IMR-90 (cell line): ENCODE data around the gene UFSP1. TPM values are rescaled to one million over a fixed set of nuclear protein-coding genes. Genes with fewer than 3 reads are reported as not detected.
"Not testable (repeated sequence)": the region's sequence is repeated elsewhere in the genome, so short reads cannot be mapped to it uniquely, and the experiment has no call there.

Experiments used
- ATAC-seq: fragments of 200-7000 bp; cut with Tn5 transposase; 2 replicates; pipeline ENCODE4 v1.9.1; 2020; ENCODE audit warnings: low read depth, mild to moderate bottlenecking, moderate library complexity
- BruUV-seq: library from RNA; stranded (reverse); fragments of 400-500 nt; replicated peaks from 2 replicates; lab custom pipeline; 2021; lab: Mats Ljungman, UMichigan
- CTCF ChIA-PET: fragments of 300-600 bp; formaldehyde crosslinking; extraction: SDS; loops from one replicate; lab custom pipeline; 2021; ENCODE audit warnings: antibody characterized with exemption; lab: Yijun Ruan, JAX
- POLR2A ChIA-PET: fragments of 300-600 bp; sonication (Branson Sonifier 250); formaldehyde crosslinking; loops from one replicate; lab custom pipeline; 2022; ENCODE audit warnings: antibody characterized with exemption; ENCODE audit not compliant: unreplicated experiment; lab: Charles Lee
- DNase-seq: peaks from one replicate; pipeline ENCODE4 v3.0.0; 2013
- H2AFZ ChIP-seq: replicated peaks from 2 replicates; pipeline ENCODE3; 2013; ENCODE audit warnings: low read length, mild to moderate bottlenecking; ENCODE audit not compliant: poor library complexity
- H2AK5ac ChIP-seq: 2 replicates; pipeline ENCODE4 v1.6.1; 2013; ENCODE audit warnings: low read depth, low read length, inconsistent platforms
- H2AK9ac ChIP-seq: replicated peaks from 2 replicates; pipeline ENCODE3; 2013; ENCODE audit warnings: mild to moderate bottlenecking, low read depth, low read length, moderate library complexity; ENCODE audit not compliant: poor library complexity
- H2BK120ac ChIP-seq: 2 replicates; pipeline ENCODE4 v1.6.1; 2013; ENCODE audit warnings: low read depth, low read length, inconsistent platforms
- H2BK15ac ChIP-seq: 3 replicates; pipeline ENCODE4 v1.6.1; 2013; ENCODE audit warnings: low read depth, low read length, inconsistent platforms
- H2BK20ac ChIP-seq: 2 replicates; pipeline ENCODE4 v1.6.1; 2013; ENCODE audit warnings: low read depth, mild to moderate bottlenecking, inconsistent platforms, low read length, moderate library complexity
- H2BK5ac ChIP-seq: 2 replicates; pipeline ENCODE4 v1.6.1; 2013; ENCODE audit warnings: mild to moderate bottlenecking, low read depth, low read length, inconsistent platforms; ENCODE audit not compliant: poor library complexity, severe bottlenecking
- H3K14ac ChIP-seq: replicated peaks from 2 replicates; pipeline ENCODE4 v1.6.1; 2013; ENCODE audit warnings: low read depth, low read length, inconsistent platforms
- H3K18ac ChIP-seq: 2 replicates; pipeline ENCODE4 v1.6.1; 2013; ENCODE audit warnings: low read depth, low read length, control low read depth
- H3K23ac ChIP-seq: 2 replicates; pipeline ENCODE4 v1.6.1; 2013; ENCODE audit warnings: low read depth, low read length, inconsistent platforms
- H3K27ac ChIP-seq: 2 replicates; pipeline ENCODE4 v1.5.1; 2013; ENCODE audit warnings: mild to moderate bottlenecking, control low read depth, low read length; ENCODE audit not compliant: insufficient read depth
- H3K27me3 ChIP-seq: 2 replicates; pipeline ENCODE4 v1.6.1; 2013; ENCODE audit warnings: low read length; ENCODE audit not compliant: control insufficient read depth, insufficient read depth
- H3K36me3 ChIP-seq: 2 replicates; pipeline ENCODE4 v1.6.1; 2013; ENCODE audit warnings: low read length, mixed read lengths; ENCODE audit not compliant: control insufficient read depth, insufficient read depth
- H3K4ac ChIP-seq: 2 replicates; pipeline ENCODE4 v1.6.1; 2013; ENCODE audit warnings: low read depth, low read length, inconsistent platforms
- H3K4me1 ChIP-seq: 2 replicates; pipeline ENCODE4 v1.6.1; 2013; ENCODE audit warnings: low read length, mixed read lengths; ENCODE audit not compliant: control insufficient read depth, insufficient read depth
- H3K4me2 ChIP-seq: 2 replicates; pipeline ENCODE4 v1.6.1; 2013; ENCODE audit warnings: low read depth, mild to moderate bottlenecking, control low read depth, low read length, moderate library complexity
- H3K4me3 ChIP-seq: 2 replicates; pipeline ENCODE4 v1.5.1; 2013; ENCODE audit warnings: low read depth, mild to moderate bottlenecking, control low read depth, low read length, moderate library complexity; ENCODE audit not compliant: insufficient read depth
- H3K56ac ChIP-seq: 2 replicates; pipeline ENCODE4 v1.6.1; 2013; ENCODE audit warnings: low read length, inconsistent platforms; ENCODE audit not compliant: insufficient read depth; ENCODE audit errors: extremely low read depth
- H3K79me1 ChIP-seq, 2 experiments: 2 replicates each; pipeline ENCODE4 v1.6.1; 2013; ENCODE audit warnings: low read length in 2 of 2, inconsistent platforms in 1 of 2, low read depth in 1 of 2
- H3K9ac ChIP-seq: 2 replicates; pipeline ENCODE4 v1.6.1; 2013; ENCODE audit warnings: low read depth, low read length, control low read depth
- H3K9me1 ChIP-seq: 2 replicates; pipeline ENCODE4 v1.6.1; 2013; ENCODE audit warnings: low read length, inconsistent platforms; ENCODE audit not compliant: insufficient read depth
- H3K9me3 ChIP-seq: 2 replicates; pipeline ENCODE4 v1.6.1; 2013; ENCODE audit warnings: low read length; ENCODE audit not compliant: control insufficient read depth, insufficient read depth
- H4K20me1 ChIP-seq: 2 replicates; pipeline ENCODE4 v1.6.1; 2013; ENCODE audit warnings: low read length, inconsistent platforms; ENCODE audit not compliant: insufficient read depth
- H4K5ac ChIP-seq: 2 replicates; pipeline ENCODE4 v1.6.1; 2013; ENCODE audit warnings: mild to moderate bottlenecking, low read depth, low read length, control low read depth
- H4K8ac ChIP-seq, 2 experiments: 2 replicates each; pipeline ENCODE4 v1.6.1; 2013; ENCODE audit warnings: low read depth in 2 of 2, low read length in 2 of 2, control low read depth in 1 of 2, inconsistent platforms in 1 of 2
- H4K91ac ChIP-seq: 2 replicates; pipeline ENCODE4 v1.6.1; 2013; ENCODE audit warnings: low read depth, low read length, inconsistent platforms; ENCODE audit not compliant: insufficient read depth
- WGBS, 2 experiments: methylation state at CpG; one replicate each; pipeline versions ENCODE4 v1.1.5 to v1.1.7; 2013; ENCODE audit warnings: missing lambda C conversion rate in 2 of 2; ENCODE audit not compliant: insufficient read length in 1 of 2; ENCODE audit errors: extremely low coverage in 2 of 2; 5-methylcytosine and 5-hydroxymethylcytosine counted together
- dilution Hi-C: fragments of 300-500 bp; cut with HindIII; formaldehyde crosslinking; loops from one replicate; pipeline ENCODE4 v1.14.3; 2018; ENCODE audit warnings: low sequenced_read_pairs; ENCODE audit not compliant: unreplicated experiment
- in situ Hi-C: fragments of 300-500 bp; cut with MboI; formaldehyde crosslinking; loops from 3 replicates; pipeline ENCODE4 v1.14.3; 2019; ENCODE audit warnings: low sequenced_read_pairs, inconsistent platforms, mixed read lengths
- intact Hi-C: fragments of 100-400 bp; cut with micrococcal nuclease; formaldehyde crosslinking; loops from 2 replicates; pipeline ENCODE4 v1.10.0; 2022
- polyA plus RNA-seq, 3 experiments: library from polyadenylated mRNA; depleted of rRNA; stranded (reverse); fragments of >200 nt; gene quantifications; 2 replicates each; pipeline ENCODE4 v1.2.3, GENCODE V29; 2012; ENCODE audit warnings: low replicate concordance in 1 of 3
- total RNA-seq: library from RNA; depleted of rRNA; stranded (reverse); fragments of >200 nt; gene quantifications from 2 replicates; pipeline ENCODE4 v1.2.3, GENCODE V29; 2012

UFSP1 gene
- total and polyA plus RNA-seq, 2 of the 4 experiments (the other 2 are of a cell fraction) = 0.36 to 1.0 TPM

GRCh38 chr7:100919779-100920437, 30.4 kb upstream of the UFSP1 start:
- dilution Hi-C loops = not testable (repeated sequence)

GRCh38 chr7:100919335-100919734, 29.8 kb upstream of the UFSP1 start:
- intact Hi-C loops, H3K36me3 ChIP-seq, H3K9me3 ChIP-seq, H3K27ac ChIP-seq, H4K91ac ChIP-seq, H4K8ac ChIP-seq, H2BK5ac ChIP-seq, H3K14ac ChIP-seq, H2BK15ac ChIP-seq, H3K4me1 ChIP-seq, BruUV-seq, H3K4me3 ChIP-seq, H2AK5ac ChIP-seq, H3K9ac ChIP-seq, ATAC-seq, H3K9me1 ChIP-seq, H2BK20ac ChIP-seq, H3K56ac ChIP-seq, H3K4ac ChIP-seq, H3K23ac ChIP-seq, H3K4me2 ChIP-seq, H2AK9ac ChIP-seq, H3K18ac ChIP-seq, in situ Hi-C loops, H3K79me1 ChIP-seq, DNase-seq, H2BK120ac ChIP-seq, dilution Hi-C loops, H4K5ac ChIP-seq, H3K27me3 ChIP-seq, CTCF ChIA-PET, POLR2A ChIA-PET, H2AFZ ChIP-seq, H4K20me1 ChIP-seq: not testable (repeated sequence)
- WGBS, 2 experiments = no CpG with 5 or more reads among the region's 5 CpGs

More at GRCh38 chr7:100919779-100920437, 30.4 kb upstream of the UFSP1 start:
- intact Hi-C loops, H4K20me1 ChIP-seq, H3K27me3 ChIP-seq, H3K9me3 ChIP-seq, H2BK20ac ChIP-seq, H3K9me1 ChIP-seq, H3K27ac ChIP-seq, H3K36me3 ChIP-seq, H2BK15ac ChIP-seq, H2AK5ac ChIP-seq, H3K18ac ChIP-seq, POLR2A ChIA-PET, H2AFZ ChIP-seq, CTCF ChIA-PET, H4K91ac ChIP-seq, H2BK5ac ChIP-seq, H3K4me3 ChIP-seq, H3K14ac ChIP-seq, H3K56ac ChIP-seq, H3K4me1 ChIP-seq, H3K9ac ChIP-seq, in situ Hi-C loops, H3K79me1 ChIP-seq, H3K23ac ChIP-seq, H3K4me2 ChIP-seq, DNase-seq, H4K8ac ChIP-seq, ATAC-seq, H3K4ac ChIP-seq, H2AK9ac ChIP-seq, H2BK120ac ChIP-seq, BruUV-seq, H4K5ac ChIP-seq: not testable (repeated sequence)
- 40% methylated on average over 2 of the region's 9 CpGs; no CpG with 5 or more reads in 1 of the 2 experiments for WGBS, 2 experiments
